ENCODE results near the gene GNB4. TPM values are rescaled to one million over a fixed set of nuclear protein-coding genes. Genes with fewer than 3 reads are reported as not detected.

GNB4 gene
- 40.2 and 54.2 TPM in 2 replicates for total RNA-seq (ENCODE audit: low replicate concordance)

GRCh38 chr3:179451265-179452175, at the start of gene GNB4:
TSS of gene GNB4 (minus strand) at chr3:179451470. CDS start at chr3:179426200, 25,270 bp downstream.

GRCh38 chr3:179347345-179348194, 103.7 kb downstream of the GNB4 start, which contains the start of gene MFN1:
TSS of gene MFN1 (plus strand) at chr3:179347709. CDS start at chr3:179348852, 1,143 bp downstream.

Other genes with a start within 250 kb of the GNB4 start
- 0.75 and 1.3 TPM in 2 replicates for gene KCNMB3, start 200.4 kb downstream of the GNB4 start, total RNA-seq (ENCODE audit: low replicate concordance)
- gene ZNF639, start 128.4 kb downstream of the GNB4 start, total RNA-seq (ENCODE audit: low replicate concordance), result 14.9 and 34.0 TPM in 2 replicates
- 26.2 and 39.3 TPM in 2 replicates for gene MFN1, start 103.8 kb downstream of the GNB4 start, total RNA-seq (ENCODE audit: low replicate concordance)
- gene ACTL6A, start 111.5 kb upstream of the GNB4 start, total RNA-seq (ENCODE audit: low replicate concordance), result 40.4 and 50.4 TPM in 2 replicates
- gene MRPL47, start 153.2 kb upstream of the GNB4 start, total RNA-seq (ENCODE audit: low replicate concordance), result 21.6 and 28.0 TPM in 2 replicates
- gene NDUFB5, start 153.3 kb upstream of the GNB4 start, total RNA-seq (ENCODE audit: low replicate concordance), result 106 and 121 TPM in 2 replicates
- gene USP13, start 201.6 kb upstream of the GNB4 start, total RNA-seq (ENCODE audit: low replicate concordance), result 3.4 and 4.9 TPM in 2 replicates

Measured in smooth muscle cell of the coronary artery (primary cell).